ENCODE measurements around the gene GPR158. TPM values are rescaled to one million over a fixed set of nuclear protein-coding genes. Genes with fewer than 3 reads are reported as not detected.

Gene GPR158
- total RNA-seq, 2 experiments from 2014 or later = not detected

GRCh38 chr10:25639646-25640045 is 464.8 kb downstream of the GPR158 start:
- no peak for DNase-seq
- Mint-ChIP-seq H3K4me3 (no peak overlapping the region), H3K9me3 (peaks cover 2% of the 10 kb centered on the region), H3K27me3 (no peaks in the 10 kb centered on the region), H3K4me1 (no peaks in the 10 kb centered on the region), H3K27ac (no peak overlapping the region), H3K36me3 (no peaks in the 10 kb centered on the region)

GRCh38 chr10:25641595-25641994 is 466.8 kb downstream of the GPR158 start:
- H3K4me1 Mint-ChIP-seq = no peaks in the 10 kb centered on the region
- H3K4me3 Mint-ChIP-seq = no peak overlapping the region
- H3K27ac Mint-ChIP-seq = no peak overlapping the region
- H3K27me3 Mint-ChIP-seq = no peaks in the 10 kb centered on the region
- no peak for DNase-seq
- peaks cover 3% of the 10 kb centered on the region for H3K9me3 Mint-ChIP-seq
- no peaks in the 10 kb centered on the region for H3K36me3 Mint-ChIP-seq

- DNase-seq = no peak
- H3K36me3 Mint-ChIP-seq = no peaks in the 10 kb centered on the region
- no peak overlapping the region for H3K4me3 Mint-ChIP-seq
- H3K9me3 Mint-ChIP-seq = peaks cover 3% of the 10 kb centered on the region
- H3K27ac Mint-ChIP-seq = no peak overlapping the region
- H3K27me3 Mint-ChIP-seq = no peaks in the 10 kb centered on the region
- no peaks in the 10 kb centered on the region for H3K4me1 Mint-ChIP-seq
Observed at GRCh38 chr10:25642721-25643120, 467.9 kb downstream of the GPR158 start.

GRCh38 chr10:25646371-25646770 is 471.6 kb downstream of the GPR158 start:
- H3K36me3 Mint-ChIP-seq = no peaks in the 10 kb centered on the region
- no peaks in the 10 kb centered on the region for H3K27me3 Mint-ChIP-seq
- H3K4me3 Mint-ChIP-seq = no peak overlapping the region
- no peak for DNase-seq
- H3K4me1 Mint-ChIP-seq = no peaks in the 10 kb centered on the region
- H3K9me3 Mint-ChIP-seq = peaks cover 2% of the 10 kb centered on the region
- no peak overlapping the region for H3K27ac Mint-ChIP-seq

GRCh38 chr10:25651534-25651933 is 476.7 kb downstream of the GPR158 start:
- Mint-ChIP-seq H3K36me3 (no peaks in the 10 kb centered on the region), H3K27ac (no peak overlapping the region), H3K9me3 (no peaks in the 10 kb centered on the region), H3K4me3 (no peak overlapping the region), H3K27me3 (no peaks in the 10 kb centered on the region), H3K4me1 (no peaks in the 10 kb centered on the region)
- DNase-seq = no peak

Other genes starting within 250 kb of the GPR158 start
- 1 to 10 TPM; 2.8 to 3.6 TPM for gene PRTFDC1, start 222.4 kb upstream of the GPR158 start, total RNA-seq
- not detected for gene ENKUR, start 158.8 kb upstream of the GPR158 start, total RNA-seq
- 10 to 100 TPM; 10.1 to 10.7 TPM for gene THNSL1, start 158.4 kb upstream of the GPR158 start, total RNA-seq

All from activated naive CD8-positive, alpha-beta T cell treated with anti-CD3 and anti-CD28 coated beads for 36 hours (primary cell).